Suprapubic skin (tissue), 4 donors: ENCODE results near the gene LAMA5. TPM values are rescaled to one million over a fixed set of nuclear protein-coding genes. Genes with fewer than 3 reads are reported as not detected.

Experiments used
- DNase-seq, 2 donors: peaks; one replicate each; pipeline ENCODE4 v3.0.0-alpha.2; 2019; ENCODE audit warnings: low spot score in 2 of 2
- H3K27ac ChIP-seq: fragments of 200-600 bp; sonication (generic); one replicate; pipeline ENCODE4 v1.5.1; 2019
- H3K27me3 ChIP-seq: fragments of 200-600 bp; sonication (generic); one replicate; pipeline ENCODE4 v1.5.1; 2019
- H3K36me3 ChIP-seq: fragments of 200-600 bp; sonication (generic); one replicate; pipeline ENCODE4 v1.5.1; 2019
- H3K4me1 ChIP-seq: fragments of 200-600 bp; sonication (generic); one replicate; pipeline ENCODE4 v1.5.1; 2019
- H3K4me3 ChIP-seq: fragments of 200-600 bp; sonication (generic); one replicate; pipeline ENCODE4 v1.5.1; 2019; ENCODE audit warnings: mild to moderate bottlenecking
- H3K9me3 ChIP-seq: fragments of 200-600 bp; sonication (generic); one replicate; pipeline ENCODE4 v1.5.1; 2019
- CTCF ChIP-seq, 2 donors: fragments of 200-600 bp in 1 of 2; fragments of 450-650 bp in 1 of 2; sonication (generic) in 1 of 2; IDR thresholded peaks; one replicate each; pipeline ENCODE4 v1.5.1; 2016 to 2019; ENCODE audit warnings: antibody characterized with exemption in 2 of 2, mild to moderate bottlenecking in 1 of 2, moderate library complexity in 1 of 2
- EP300 ChIP-seq: sonication (generic); formaldehyde crosslinking; IDR thresholded peaks from one replicate; pipeline ENCODE4 v1.6.1; 2017; ENCODE audit warnings: antibody characterized with exemption
- POLR2A ChIP-seq, 2 donors: fragments of 450-650 bp; IDR thresholded peaks; one replicate each; pipeline ENCODE4 v1.6.1; 2017; ENCODE audit warnings: antibody characterized with exemption in 2 of 2, mild to moderate bottlenecking in 2 of 2, moderate library complexity in 2 of 2
- POLR2AphosphoS5 ChIP-seq, 3 donors: sonication (generic); formaldehyde crosslinking; IDR thresholded peaks; one replicate each; pipeline ENCODE4 v1.6.1; 2017; ENCODE audit warnings: antibody characterized with exemption in 3 of 3
- WGBS: methylation state at CpG from one replicate; pipeline ENCODE4 v1.1.5; 2018; 5-methylcytosine and 5-hydroxymethylcytosine counted together
- total RNA-seq, 4 donors: library from RNA; depleted of rRNA; stranded (reverse); fragments of >200 nt; gene quantifications; one replicate each; pipeline ENCODE4 v1.1.0, GENCODE V29; 2016

The LAMA5 gene
- total RNA-seq, 4 donors from 2014 or later = 200 to 623 (median 316) TPM

- TF ChIP-seq POLR2AphosphoS5 (IDR thresholded peaks at IDR 0.05) (no peak), POLR2A (IDR thresholded peaks at IDR 0.05) (no peak), EP300 (no peak), CTCF (IDR thresholded peaks at IDR 0.05) (no peak)
- H3K9me3 ChIP-seq = no peaks in the 10 kb centered on the region
- H3K4me1 ChIP-seq = peaks cover 95% of the 10 kb centered on the region
- WGBS = 32% methylated on average over 18 of the region's 25 CpGs
- DNase-seq = peak in 1 of 2 donors; percentile 63
- H3K4me3 ChIP-seq = no peak overlapping the region
- H3K36me3 ChIP-seq = no peaks in the 10 kb centered on the region
- peaks cover under 1% of the 10 kb centered on the region for H3K27me3 ChIP-seq
- peak overlapping the region; percentile 65 for H3K27ac ChIP-seq
These were observed 6.0 kb downstream of the LAMA5 start for GRCh38 chr20:62360854-62361798.

- Histone ChIP-seq H3K9me3 (no peaks in the 10 kb centered on the region), H3K4me1 (peaks cover 95% of the 10 kb centered on the region), H3K36me3 (no peaks in the 10 kb centered on the region), H3K4me3 (no peak overlapping the region), H3K27me3 (no peaks in the 10 kb centered on the region), H3K27ac (peak overlapping the region; percentile 82)
- TF ChIP-seq POLR2AphosphoS5 (IDR thresholded peaks at IDR 0.05) = no peak
- no peak for TF ChIP-seq POLR2A (IDR thresholded peaks at IDR 0.05)
- no peak for TF ChIP-seq EP300
- no peak for TF ChIP-seq CTCF (IDR thresholded peaks at IDR 0.05)
- DNase-seq = peak in 1 of 2 donors; percentile 69
- WGBS = 58% methylated on average over 4 of the region's 25 CpGs
These were observed 7.5 kb downstream of the LAMA5 start for GRCh38 chr20:62359491-62360121.

GRCh38 chr20:62359043-62359490, 8.0 kb downstream of the LAMA5 start:
- H3K27me3 ChIP-seq = no peaks in the 10 kb centered on the region
- DNase-seq = no peak
- peak overlapping the region; percentile 82 for H3K27ac ChIP-seq
- peak overlapping the region; percentile 20 for H3K4me3 ChIP-seq
- H3K4me1 ChIP-seq = peaks cover 97% of the 10 kb centered on the region
- WGBS = 38% methylated on average over 1 of the region's 16 CpGs
- no peak for TF ChIP-seq EP300
- TF ChIP-seq CTCF (IDR thresholded peaks at IDR 0.05) = no peak
- TF ChIP-seq POLR2AphosphoS5 (IDR thresholded peaks at IDR 0.05) = no peak
- TF ChIP-seq POLR2A (IDR thresholded peaks at IDR 0.05) = no peak
- H3K36me3 ChIP-seq = no peaks in the 10 kb centered on the region
- H3K9me3 ChIP-seq = no peaks in the 10 kb centered on the region

- no peak for DNase-seq
- Histone ChIP-seq H3K4me3 (peak overlapping the region; percentile 20), H3K9me3 (no peaks in the 10 kb centered on the region), H3K27ac (peak overlapping the region; percentile 82), H3K4me1 (peaks cover 97% of the 10 kb centered on the region), H3K36me3 (no peaks in the 10 kb centered on the region), H3K27me3 (no peaks in the 10 kb centered on the region)
- WGBS = 42% methylated on average over 4 of the region's 24 CpGs
- no peak for TF ChIP-seq POLR2AphosphoS5 (IDR thresholded peaks at IDR 0.05)
- no peak for TF ChIP-seq EP300
- TF ChIP-seq CTCF (IDR thresholded peaks at IDR 0.05) = no peak
These were observed 8.7 kb downstream of the LAMA5 start for GRCh38 chr20:62358171-62359042.
